NCI-H2227 (cell line): ENCODE data around the gene PCLO.
"Not testable (repeated sequence)": the region's sequence is repeated elsewhere in the genome, so short reads cannot be mapped to it uniquely, and the experiment has no call there.

ENCODE experiments used
- DNase-seq: peaks from one replicate; lab custom pipeline; 2025; ENCODE audit not compliant: unreplicated experiment; lab: John Stamatoyannopoulos, UW

The PCLO gene

GRCh38 chr7:83130623-83131545 lies 31.8 kb downstream of the PCLO start:
- DNase-seq: no peak

- DNase-seq: no peak
Measured at GRCh38 chr7:83130191-83130590, 32.5 kb downstream of the PCLO start.

GRCh38 chr7:83119494-83119893 lies 43.2 kb downstream of the PCLO start:
- DNase-seq: no peak

- DNase-seq: no peak
Measured at GRCh38 chr7:83119026-83119382, 43.7 kb downstream of the PCLO start.

- DNase-seq: no peak
Measured at GRCh38 chr7:83118347-83119025, 44.2 kb downstream of the PCLO start.

- no peak for DNase-seq
Measured at GRCh38 chr7:83117466-83117865, 45.2 kb downstream of the PCLO start.

GRCh38 chr7:83111391-83111790 lies 51.3 kb downstream of the PCLO start:
- no peak for DNase-seq

GRCh38 chr7:83109352-83109751 lies 53.3 kb downstream of the PCLO start:
- DNase-seq: no peak

GRCh38 chr7:83105948-83106347 lies 56.7 kb downstream of the PCLO start:
- DNase-seq: no peak

GRCh38 chr7:83105063-83105462 lies 57.6 kb downstream of the PCLO start:
- DNase-seq: no peak

GRCh38 chr7:83101530-83101929 lies 61.2 kb downstream of the PCLO start:
- no peak for DNase-seq

- DNase-seq: no peak
Measured at GRCh38 chr7:83096065-83096580, 66.6 kb downstream of the PCLO start.

GRCh38 chr7:83085299-83085698 lies 77.4 kb downstream of the PCLO start:
- DNase-seq: no peak

GRCh38 chr7:83079879-83080278 lies 82.8 kb downstream of the PCLO start:
- DNase-seq: not testable (repeated sequence)

- DNase-seq: no peak
Measured at GRCh38 chr7:83077328-83077727, 85.4 kb downstream of the PCLO start.

- no peak for DNase-seq
Measured at GRCh38 chr7:83072576-83073517, 89.8 kb downstream of the PCLO start.

GRCh38 chr7:83065714-83066113 lies 97.0 kb downstream of the PCLO start:
- DNase-seq: no peak

- DNase-seq: peak; percentile 51
Measured at GRCh38 chr7:83060218-83060617, 102.5 kb downstream of the PCLO start.

- DNase-seq: no peak
Measured at GRCh38 chr7:83058667-83059066, 104.0 kb downstream of the PCLO start.

- no peak for DNase-seq
Measured at GRCh38 chr7:83055197-83055596, 107.5 kb downstream of the PCLO start.

GRCh38 chr7:83054472-83054871 lies 108.2 kb downstream of the PCLO start:
- DNase-seq: no peak
